ENCODE results near the gene GSG1L.
"Not testable (repeated sequence)": the region's sequence is repeated elsewhere in the genome, so short reads cannot be mapped to it uniquely, and the experiment has no call there.

The GSG1L gene

DNA sequence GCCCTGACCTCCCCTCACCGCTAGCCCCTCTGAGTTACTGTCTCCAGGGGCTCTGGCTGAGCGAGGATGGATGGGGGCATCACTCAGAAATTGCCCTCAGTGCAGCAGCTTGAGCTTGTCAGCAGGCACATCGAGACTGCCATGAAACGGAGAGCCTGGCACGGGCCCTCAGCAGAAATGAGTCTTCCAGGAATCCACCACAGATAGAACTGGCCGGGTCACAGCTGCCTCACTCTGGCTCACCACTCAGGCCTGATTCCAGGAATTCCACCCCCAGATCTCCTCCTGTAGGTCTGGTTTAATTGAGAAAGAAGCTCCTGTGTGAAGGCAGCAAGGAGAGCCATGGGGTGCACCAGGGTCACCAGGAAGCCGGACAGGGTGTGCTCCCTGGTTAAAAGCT is 85.5 kb downstream of the GSG1L start:
- no peak for DNase-seq

DNA sequence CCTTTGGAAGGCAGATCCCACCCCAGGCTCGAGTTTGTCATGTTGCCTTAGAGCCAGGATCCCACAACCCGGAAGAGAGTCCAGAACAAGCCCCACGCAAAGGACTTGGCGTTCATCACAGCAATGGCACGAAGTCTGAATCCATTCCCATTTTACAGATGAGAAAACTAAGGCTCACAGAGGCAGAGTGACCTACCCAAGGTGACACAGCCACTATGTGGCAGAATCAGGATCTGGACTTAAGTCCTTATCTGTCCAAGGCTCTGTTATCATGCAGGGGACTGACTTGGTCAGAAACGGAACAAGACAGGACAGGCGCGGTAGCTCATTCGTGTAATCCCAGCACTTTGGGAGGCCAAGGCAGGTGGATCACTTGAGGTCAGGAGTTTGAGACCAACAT is 86.5 kb downstream of the GSG1L start:
- no peak for DNase-seq

DNA sequence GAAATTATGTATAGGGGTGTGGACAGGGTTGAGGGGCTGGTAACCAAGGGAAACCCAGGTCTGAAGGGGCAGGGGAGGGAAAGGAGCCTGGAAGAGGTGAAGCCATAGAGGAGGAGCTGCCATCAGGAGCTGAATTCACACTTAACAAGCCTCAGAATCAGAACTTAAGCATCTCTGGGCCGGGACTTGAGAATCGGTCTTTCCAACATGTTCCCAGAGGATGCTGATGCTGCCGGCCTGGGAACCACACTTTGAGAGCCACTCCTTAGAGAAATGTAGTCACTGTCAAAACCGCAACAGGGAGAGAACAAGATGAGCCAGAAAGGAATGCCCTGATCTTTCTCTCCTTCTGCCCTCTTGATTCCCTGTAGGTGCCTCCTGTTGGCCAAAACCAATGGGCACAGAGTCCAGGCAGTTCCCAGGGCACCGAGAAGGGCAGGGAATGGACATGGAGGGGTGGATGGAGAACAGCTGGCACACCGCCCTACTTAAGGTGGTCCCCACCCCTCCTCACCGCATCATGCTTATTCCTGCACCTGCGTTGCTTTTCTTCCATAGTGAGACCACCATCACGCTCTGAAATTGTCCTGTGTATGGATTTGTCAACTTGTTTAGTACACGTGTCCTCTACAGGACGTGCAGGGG is 88.5 kb downstream of the GSG1L start:
- no peak for DNase-seq

DNA sequence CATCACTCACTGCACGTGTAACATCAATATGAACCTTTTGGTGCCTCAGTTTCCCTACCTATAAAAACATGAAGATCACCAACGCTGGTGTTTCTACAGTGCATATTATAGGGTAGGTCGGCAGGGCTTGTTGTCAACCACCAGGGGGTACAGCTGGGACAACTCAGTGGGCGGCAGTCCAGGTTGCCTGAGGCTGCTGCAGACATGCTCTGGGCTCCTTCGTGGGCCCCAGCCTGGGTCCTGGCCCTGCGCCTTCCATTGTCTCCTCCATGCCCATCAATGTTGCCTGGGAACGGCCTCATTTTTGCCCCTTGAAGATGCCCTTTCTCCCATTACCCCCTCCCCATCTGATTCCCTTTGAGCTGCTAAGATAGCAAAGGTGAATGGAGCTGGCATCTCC is 89.8 kb downstream of the GSG1L start:
- DNase-seq: no peak

DNA sequence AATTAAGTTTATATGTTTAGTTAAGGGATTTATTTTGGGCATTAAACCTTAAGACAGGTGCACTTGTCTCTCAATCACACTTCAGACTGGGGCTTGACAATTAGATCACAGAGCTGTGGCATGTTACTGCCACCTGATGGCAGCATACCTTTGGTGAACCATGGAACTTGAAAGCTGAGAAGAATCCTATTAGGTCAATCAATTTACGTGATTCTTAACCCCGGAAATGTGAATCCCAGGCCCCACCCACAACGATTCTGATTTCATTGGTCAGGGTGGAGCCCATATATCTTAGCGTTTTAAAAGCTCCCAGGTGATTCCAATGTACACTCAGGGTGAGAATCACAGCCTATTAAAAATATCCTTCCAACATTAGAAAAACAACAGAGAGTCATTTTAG is 91.0 kb downstream of the GSG1L start:
- no peak for DNase-seq

DNA sequence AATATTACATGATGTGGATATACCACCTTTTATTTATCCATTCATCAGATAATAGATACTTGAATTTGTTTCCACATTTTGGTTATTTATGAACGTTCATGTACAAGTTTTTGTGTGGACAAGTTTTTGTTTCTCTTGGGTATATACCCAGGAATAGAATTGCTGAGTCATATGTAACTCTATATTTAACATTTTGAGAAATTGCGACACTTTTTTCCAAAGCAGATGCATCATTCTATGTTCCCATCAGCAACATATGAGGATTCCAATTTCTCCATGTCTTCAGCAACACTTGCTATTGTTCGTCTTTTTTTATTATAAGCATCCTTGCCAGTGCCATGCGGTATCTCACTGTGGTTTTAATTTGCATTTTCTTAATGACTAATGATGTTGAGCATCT is 93.9 kb downstream of the GSG1L start:
- no peak for DNase-seq

DNA sequence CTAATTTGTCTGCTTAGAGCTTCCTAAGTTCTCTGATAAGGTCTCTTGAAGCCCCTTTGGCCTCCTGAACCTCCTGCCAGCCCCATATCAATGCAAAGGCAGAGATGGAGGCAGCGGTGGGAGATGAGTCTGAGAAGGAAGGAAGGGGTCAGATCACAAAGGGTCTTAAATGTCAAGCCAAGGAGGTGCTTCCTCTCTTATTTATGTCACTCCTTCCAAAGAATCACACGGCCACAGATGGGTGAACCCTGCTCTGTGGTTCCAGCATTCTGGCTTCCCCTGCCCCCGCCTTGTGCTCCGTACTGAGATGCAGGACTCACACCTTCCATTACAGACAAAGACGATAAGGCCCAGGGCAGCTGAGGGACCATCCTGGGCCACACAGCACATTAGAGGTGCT is 96.3 kb downstream of the GSG1L start:
- DNase-seq: no peak

DNA sequence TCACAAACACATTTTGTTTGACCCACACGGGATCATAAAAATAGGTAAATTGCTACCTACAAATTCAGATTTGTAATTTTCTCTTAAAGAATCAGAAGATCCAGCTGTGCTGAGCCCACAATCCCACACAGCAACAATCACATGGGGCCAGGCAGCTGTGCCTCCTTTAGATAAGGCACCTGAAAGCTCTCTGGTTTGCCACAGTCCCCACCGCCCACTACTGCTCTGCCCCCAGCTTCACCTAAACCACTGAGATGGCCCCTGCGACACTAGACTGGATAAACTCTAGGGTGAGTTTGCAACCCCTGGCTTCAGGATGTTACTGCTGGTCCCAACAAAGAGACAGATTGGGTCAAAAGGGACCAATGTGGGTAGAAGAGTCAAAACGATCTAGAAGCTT is 96.8 kb downstream of the GSG1L start:
- DNase-seq: no peak

DNA sequence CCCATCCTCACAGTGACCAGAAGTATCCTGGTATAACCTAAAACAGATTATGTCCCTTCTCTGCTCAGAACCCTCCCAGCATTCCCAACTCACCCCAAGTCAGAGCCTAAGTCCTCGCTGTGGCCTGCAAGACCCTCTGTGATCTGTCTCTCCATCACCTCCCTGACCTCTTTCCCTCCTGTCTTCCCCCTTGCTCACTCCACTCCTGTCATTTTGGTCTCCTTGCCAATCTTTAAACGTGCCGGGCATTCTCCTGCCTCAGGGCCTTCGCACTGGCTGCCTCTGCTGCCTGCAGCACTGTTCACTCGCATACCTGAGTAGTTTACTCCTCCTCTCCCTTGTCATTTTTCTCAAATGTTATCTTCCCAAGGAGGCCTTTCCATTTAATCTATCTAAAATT is 97.7 kb downstream of the GSG1L start:
- no peak for DNase-seq

DNA sequence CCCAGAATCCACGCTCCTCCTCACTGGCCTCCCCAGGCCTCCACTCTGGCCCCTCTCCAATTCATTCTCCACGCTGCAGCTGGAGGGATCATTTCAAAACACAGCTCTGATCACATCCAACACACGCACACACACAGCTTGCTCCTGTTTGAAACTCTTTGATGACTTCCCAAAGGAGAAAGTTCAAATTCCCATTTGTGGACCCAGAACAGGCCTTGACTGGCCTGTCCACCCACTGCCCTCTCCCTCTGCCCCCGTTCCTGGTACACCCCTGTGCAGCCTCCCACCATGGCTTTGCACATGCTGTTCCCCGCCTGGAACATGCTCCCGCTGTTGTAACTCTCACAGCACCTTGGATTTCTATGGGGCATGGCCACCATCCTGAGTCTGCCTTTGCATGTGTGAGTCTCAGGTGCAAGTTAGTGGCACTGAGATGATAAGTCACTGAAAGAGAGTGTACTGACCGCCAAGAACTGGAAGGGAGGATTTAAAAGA is 100.0 kb downstream of the GSG1L start:
- no peak for DNase-seq

DNA sequence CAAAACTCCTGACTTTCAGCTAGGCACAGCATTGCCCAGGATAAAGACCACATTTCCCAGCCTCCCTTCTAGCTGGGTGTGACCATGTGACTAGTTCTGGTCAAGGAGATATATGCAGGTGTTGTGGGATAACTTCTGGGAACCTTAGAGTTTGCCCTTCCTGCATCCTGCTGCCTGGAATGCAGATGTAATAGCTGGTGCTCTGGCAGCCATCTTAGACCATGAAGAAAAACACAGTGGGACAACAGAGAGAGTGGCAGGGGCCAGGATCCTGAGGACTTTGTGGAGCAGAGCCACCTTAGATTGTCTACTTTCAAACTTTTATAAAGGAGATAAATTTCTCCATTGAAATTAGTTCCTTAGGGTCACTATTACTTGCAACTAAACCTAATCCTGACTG is 101.3 kb downstream of the GSG1L start:
- no peak for DNase-seq

DNA sequence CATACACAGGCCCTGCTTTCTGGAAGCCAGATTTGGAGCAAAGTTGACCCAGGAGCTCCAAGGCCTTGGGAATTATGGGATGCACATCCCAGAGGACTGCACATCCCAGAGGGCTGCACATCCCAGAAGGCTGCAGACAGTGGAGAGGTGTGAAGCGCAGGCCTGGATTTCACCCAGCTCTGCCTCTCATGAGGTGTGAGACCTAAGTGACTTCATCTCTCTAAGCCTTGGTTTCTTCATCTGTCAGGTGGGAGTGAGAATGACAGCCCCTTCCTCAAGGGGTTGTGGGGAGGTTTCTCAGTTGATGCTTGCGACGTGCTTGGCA is 102.3 kb downstream of the GSG1L start:
- no peak for DNase-seq

DNA sequence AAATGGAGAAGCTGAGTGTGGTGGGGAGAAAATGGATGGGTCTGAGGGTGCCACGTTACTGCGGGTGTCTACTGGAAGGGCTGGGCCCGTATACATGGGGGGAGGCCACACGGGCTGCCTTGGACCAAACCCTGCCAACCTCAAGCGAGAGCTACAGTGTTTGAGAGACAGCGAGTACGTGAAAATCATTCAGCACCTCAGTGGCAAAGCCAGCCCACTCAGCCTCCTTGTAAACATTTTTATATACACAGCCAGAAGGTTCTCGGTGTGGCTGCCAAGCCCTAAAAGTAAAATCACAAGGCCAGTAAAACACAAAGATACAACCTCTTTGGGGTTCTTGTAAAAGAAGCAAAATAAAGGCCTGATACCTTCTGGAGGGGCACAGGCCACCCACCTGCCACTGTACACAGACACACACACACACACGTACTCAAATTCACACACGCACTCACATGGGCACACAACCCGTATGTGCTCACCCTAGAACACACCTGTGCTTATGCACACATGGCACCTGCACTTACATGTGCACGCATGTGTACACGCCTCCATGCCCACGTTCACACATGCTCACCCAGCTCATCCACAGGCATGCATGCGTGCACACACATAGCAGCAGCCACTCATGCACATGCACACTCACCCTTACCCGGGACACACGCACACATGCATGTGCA is 102.8 kb downstream of the GSG1L start:
- no peak for DNase-seq

DNA sequence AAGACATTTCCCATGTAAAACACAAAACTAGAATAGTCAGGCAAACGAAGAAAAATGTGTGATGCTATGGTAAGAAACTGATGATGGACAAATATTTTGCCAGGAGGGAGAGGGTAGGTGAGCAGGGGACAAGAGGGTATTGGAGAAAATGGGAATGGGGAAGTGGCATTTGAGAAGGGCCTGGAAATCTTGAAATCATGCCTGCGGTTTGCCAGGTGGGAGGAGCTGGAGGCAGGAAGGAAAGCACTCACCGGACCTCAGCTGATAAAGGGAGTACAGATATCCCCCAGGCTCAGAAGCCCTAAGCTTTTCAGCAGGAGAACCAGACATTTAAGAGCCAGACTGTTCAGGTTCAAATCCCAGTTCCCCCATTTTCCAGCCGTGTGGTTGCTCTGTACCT is 103.6 kb downstream of the GSG1L start:
- DNase-seq: no peak

DNA sequence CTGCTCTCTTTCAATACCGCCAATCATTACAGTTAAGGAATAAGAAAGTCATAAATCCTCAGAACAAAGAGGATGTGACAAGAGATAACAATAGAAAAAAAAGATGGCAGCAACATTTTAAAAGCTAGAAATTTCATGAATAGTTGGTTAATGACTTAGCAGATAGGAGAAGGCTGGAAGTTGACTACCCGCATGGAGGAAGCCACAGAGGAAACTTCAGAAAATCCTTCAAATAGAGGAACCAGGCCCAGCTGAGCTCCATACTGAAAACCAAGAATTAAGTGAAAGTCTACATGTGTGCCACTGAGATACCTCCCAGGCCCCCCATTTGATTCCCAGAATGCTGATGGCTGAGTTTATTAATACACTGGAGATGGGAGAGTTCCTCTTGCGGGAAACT is 109.3 kb downstream of the GSG1L start:
- no peak for DNase-seq

DNA sequence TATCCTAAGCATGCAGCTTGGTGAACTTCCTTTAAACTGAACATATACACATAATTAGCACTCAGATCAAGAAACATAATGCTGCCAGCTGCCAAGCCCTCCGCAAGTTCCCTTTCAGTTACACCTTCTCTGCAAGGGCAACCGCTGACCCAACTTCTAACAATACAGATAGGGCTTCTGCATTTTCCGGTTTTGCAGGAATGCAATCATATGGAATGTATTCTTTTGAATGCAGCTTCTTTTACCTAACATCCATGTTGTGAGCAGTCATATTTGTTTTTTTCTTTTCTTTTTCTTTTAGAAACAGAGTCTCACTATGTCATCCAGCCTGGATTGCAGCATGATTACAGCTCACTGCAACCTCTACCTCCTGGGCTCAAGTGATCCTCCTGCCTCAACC is 110.7 kb downstream of the GSG1L start:
- no peak for DNase-seq

DNA sequence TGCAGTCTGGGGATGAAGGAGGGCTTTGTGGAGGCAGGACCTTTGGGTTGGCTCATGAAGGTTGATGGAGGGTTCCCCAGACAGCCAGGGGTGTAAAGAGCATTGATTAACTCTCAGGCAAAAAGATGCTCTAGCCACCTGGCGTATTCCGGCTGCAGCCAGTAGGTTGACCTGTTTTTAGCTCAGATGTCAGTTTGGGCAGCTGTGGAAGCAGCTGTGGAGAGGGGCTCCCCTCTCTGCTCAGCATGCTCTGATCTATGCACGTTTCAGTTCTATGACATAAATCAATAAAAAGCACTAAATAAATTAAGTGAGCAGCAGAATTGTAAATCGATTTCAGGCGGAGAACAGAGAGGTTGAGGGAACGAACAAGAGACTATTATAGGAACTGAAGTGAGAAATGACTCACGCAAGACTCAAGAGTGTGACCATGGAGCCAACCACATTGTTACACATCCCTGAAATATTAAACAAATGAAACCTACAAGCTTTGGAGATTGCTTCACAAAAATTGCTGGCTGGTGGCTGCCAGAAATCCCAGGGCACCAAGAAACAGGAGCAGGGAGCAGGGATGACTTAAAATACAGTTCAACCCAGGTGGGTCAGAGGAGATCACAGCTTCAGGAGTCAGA is 111.9 kb downstream of the GSG1L start:
- no peak for DNase-seq

DNA sequence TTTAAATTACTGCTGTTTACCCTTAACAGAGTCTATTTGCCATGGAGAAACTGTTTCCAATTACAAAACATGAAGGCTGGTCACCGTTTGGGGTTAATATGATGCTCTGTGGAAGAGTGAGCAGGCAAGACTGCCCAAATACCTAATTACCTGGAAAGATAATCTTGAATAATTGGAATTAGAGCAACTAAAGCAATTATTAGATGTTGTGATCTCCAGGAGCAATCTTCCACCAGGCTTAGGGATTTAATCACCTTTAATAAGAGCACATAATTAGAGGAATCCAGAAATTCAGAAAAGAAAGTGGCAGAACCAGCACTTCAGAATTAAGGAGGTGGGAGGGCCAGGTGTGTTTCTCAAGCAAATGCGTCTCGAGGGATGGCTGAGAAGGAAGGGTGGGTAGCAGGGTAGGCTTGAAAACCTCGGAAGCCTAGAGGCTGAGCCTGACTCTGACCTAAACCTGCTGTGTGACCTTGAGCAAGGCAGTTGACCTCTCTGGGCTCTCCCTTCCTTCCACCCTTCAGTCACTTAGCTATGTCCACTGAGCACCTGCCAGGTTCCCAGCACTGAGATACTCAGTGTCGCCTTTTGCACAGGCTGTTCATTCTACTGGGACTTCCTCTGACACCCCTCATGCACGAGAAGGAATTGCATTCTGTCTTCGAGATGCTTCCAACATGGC is 113.2 kb downstream of the GSG1L start:
- no peak for DNase-seq

DNA sequence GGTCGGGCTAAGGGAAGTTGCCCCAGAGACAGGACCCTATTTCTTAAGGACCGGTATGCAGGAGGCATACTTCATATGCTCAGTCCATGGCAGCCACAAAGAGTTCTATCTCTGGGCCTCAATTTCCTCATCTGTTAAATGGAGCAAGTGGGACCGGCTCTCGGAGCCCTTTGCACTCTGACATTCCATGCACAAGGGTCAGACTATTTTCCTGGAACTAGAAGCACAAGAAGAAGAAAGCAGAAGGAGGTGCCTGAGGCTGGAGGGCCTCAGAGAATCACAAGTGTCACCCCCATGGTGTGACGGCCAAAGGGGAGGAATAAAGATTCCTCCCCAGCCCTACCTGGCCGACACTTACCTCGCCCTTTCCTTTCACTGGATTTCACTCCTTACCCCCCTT is 115.8 kb downstream of the GSG1L start:
- no peak for DNase-seq

DNA sequence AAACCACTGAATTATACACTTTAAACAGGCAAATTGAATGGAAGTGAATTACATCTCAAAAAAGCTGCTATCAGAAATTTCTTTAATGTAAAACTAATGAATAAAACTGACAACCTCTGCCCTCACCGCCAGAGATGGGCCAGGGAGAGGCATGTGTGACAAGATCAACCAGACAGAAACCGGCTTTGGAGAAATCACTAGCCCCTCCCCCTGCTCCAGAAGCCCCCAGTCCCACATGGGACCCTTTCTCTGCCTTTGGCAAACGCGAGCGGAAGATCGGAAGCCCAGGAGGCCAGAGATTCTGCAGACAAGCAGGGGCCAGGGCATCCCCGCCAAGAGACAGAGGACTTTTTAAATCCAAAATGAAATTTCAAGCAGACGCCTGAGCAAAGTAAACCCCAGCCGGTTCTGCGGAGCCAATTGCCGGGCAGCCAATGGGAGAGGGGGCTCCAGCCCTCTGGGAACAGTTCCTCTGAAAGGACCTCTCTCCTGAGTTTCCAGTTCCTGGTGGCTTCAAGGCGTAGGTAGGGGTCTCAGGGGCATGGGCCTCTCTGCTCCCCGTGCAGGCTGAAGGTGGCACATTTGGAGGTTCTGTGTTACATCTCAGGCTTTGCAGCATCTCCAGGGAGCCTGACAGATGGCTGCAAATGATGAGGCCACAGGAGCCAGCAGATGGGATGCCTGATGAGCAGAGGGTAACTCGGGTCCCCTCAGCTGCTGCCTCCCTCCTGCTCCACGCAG is 118.1 kb downstream of the GSG1L start:
- no peak for DNase-seq

DNA sequence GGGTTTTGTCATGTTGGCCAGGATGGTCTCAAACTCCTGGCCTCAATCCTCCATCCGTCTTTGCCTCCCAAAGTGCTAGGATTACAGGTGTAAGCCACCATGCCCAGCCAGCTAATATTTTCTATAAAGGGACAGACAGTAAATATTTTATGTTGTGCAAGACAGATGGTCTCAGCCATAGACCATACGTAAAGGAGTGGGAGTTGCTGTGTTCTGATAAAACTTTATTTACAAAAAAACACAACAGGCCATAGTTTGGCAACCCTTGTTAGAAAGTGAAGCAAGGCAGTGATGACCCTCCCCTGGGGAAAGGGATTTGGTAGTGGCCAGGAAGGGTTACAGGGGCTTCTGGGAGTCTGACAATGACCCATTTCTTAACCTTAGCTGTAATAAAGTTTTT is 119.7 kb downstream of the GSG1L start:
- no peak for DNase-seq

DNA sequence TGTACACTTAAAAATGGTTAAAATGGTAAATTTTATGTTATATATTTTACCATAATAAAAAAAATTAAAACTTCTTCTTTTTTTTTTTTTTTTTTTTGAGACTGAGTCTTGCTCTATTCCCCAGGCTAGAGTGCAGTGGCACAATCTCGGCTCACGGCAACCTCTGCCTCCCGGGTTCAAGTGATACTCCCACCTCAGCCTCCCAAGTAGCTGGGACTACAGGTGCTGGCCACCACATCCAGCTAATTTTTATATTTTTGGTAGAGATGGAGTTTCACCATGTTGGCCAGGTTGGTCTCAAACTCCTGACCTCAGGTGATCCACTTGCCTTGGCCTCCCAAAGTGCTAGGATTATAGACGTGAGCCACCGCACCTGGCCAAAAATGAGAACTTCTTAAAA is 121.4 kb downstream of the GSG1L start:
- DNase-seq: not testable (repeated sequence)

DNA sequence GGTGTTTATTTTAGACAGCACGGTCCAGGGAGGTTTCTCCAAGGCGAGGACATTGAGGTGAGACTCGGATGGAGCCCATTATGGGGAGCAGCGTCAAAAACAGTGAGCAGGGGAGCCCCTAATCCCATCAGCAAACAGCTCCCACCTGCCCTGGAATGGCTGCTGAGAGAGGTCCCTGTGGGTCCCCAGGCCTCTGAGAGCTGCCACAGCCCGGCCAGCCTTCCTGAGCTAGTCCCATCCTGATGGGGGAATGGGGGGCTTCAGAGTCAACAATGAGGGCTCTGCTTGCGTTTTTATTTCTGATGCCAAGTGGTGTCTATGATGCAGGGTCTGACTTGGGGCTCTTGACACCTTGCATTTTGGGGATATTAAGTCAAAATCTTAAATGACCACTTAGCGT is 128.4 kb downstream of the GSG1L start:
- DNase-seq: no peak
